Endodermal cell (in vitro differentiated cells): ENCODE measurements around the gene CAMTA1. TPM values are rescaled to one million over a fixed set of nuclear protein-coding genes. Genes with fewer than 3 reads are reported as not detected.

ENCODE experiments used
- DNase-seq: peaks from one replicate; pipeline ENCODE4 v3.0.0-alpha.2; 2017
- H3K27ac ChIP-seq: 2 replicates; pipeline ENCODE4 v1.5.1; 2013; ENCODE audit warnings: mild to moderate bottlenecking, low read depth, low read length, moderate library complexity
- H3K27me3 ChIP-seq: 2 replicates; pipeline ENCODE4 v1.6.1; 2013; ENCODE audit warnings: mild to moderate bottlenecking, low read length, moderate library complexity; ENCODE audit not compliant: insufficient read depth, control insufficient read depth, poor library complexity, severe bottlenecking
- H3K36me3 ChIP-seq: 2 replicates; pipeline ENCODE4 v1.7.0; 2013; ENCODE audit warnings: mild to moderate bottlenecking, low read length, moderate library complexity; ENCODE audit not compliant: control insufficient read depth, insufficient read depth
- H3K4me1 ChIP-seq: one replicate; pipeline ENCODE4 v1.7.0; 2013; ENCODE audit warnings: low read length; ENCODE audit not compliant: control insufficient read depth, insufficient read depth
- H3K4me3 ChIP-seq: 2 replicates; pipeline ENCODE4 v1.5.1; 2013; ENCODE audit warnings: mild to moderate bottlenecking, low read length, moderate library complexity
- H3K9ac ChIP-seq: 2 replicates; pipeline ENCODE4 v1.6.1; 2013; ENCODE audit warnings: mild to moderate bottlenecking, low read length, moderate library complexity; ENCODE audit not compliant: poor library complexity, severe bottlenecking; ENCODE audit errors: extremely low read depth
- H3K9me3 ChIP-seq: 2 replicates; pipeline ENCODE4 v1.6.1; 2013; ENCODE audit warnings: mild to moderate bottlenecking, low read length, moderate library complexity; ENCODE audit not compliant: control insufficient read depth
- H3K27ac Mint-ChIP-seq: 2 replicates; pipeline ENCODE4 v1.8.0; 2020; ENCODE audit warnings: mixed read lengths
- H3K27me3 Mint-ChIP-seq: 2 replicates; pipeline ENCODE4 v1.8.0; 2021; ENCODE audit warnings: mild to moderate bottlenecking, mixed read lengths; ENCODE audit not compliant: insufficient read depth
- H3K36me3 Mint-ChIP-seq: 2 replicates; pipeline ENCODE4 v1.8.0; 2020; ENCODE audit warnings: low read depth, mixed read lengths
- H3K4me1 Mint-ChIP-seq: 2 replicates; pipeline ENCODE4 v1.8.0; 2020; ENCODE audit warnings: mixed read lengths
- H3K4me3 Mint-ChIP-seq: 2 replicates; pipeline ENCODE4 v1.8.0; 2020; ENCODE audit warnings: mild to moderate bottlenecking, moderate library complexity, mixed read lengths
- H3K9me3 Mint-ChIP-seq: 2 replicates; pipeline ENCODE4 v1.8.0; 2020; ENCODE audit warnings: mild to moderate bottlenecking, mixed read lengths
- CTCF ChIP-seq: fragments of 200-600 bp; sonication (generic); conservative IDR thresholded peaks from 2 replicates; pipeline ENCODE4 v1.5.0; 2021; ENCODE audit warnings: antibody characterized with exemption, mild to moderate bottlenecking
- WGBS, 2 experiments: methylation state at CpG; one replicate each; pipeline versions ENCODE4 v1.1.5 to v1.1.7; 2013; ENCODE audit warnings: missing lambda C conversion rate in 2 of 2, mixed read lengths in 1 of 2; ENCODE audit not compliant: insufficient coverage in 1 of 2, insufficient read length in 1 of 2; 5-methylcytosine and 5-hydroxymethylcytosine counted together
- total RNA-seq, 2 donors: library from RNA; stranded (reverse); fragmentation: NEBNext Ultra II Directional in 1 of 2; extraction: Animal tissue kit (Norgen Biotek cat#: 25700) in 1 of 2; gene quantifications; 2 replicates in 1 of 2; 3 replicates in 1 of 2; pipeline ENCODE4 v1.2.1, GENCODE V29; 2021

CAMTA1 gene
- total RNA-seq, 2 donors from 2014 or later: 123 to 137 TPM

DNA sequence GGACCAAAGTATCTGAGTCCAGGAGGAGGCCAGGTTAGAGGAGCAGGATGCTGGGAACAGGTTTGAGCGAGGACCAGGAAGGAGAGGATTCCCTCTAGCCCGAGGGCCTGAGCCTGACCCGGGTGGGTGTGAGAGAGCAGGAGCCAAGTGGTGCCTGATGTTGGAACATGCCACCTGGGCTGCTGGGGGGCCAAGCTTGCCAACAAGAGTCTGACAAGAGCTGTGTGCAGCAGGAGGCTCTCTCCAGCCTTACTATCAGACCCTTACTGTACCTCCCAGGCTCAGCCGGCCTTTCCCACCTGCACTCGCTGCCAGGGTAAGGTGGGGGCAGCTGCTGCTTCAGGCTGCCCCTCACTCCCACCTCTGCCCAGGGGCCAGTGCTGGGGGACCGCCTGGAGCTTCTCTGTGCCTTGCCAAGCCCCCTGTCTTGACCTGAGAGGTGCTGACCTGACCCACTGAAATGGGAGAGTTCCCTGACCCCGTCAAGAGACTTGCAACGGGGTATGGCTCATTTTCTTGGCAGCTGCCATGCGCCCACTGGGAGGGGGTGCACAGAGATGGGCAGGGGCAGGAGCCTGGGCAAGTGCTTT is 826.3 kb downstream of the CAMTA1 start:
- H3K9me3 ChIP-seq: peaks cover 9% of the 10 kb centered on the region
- H3K36me3 ChIP-seq: no peaks in the 10 kb centered on the region
- no peak overlapping the region for H3K27ac Mint-ChIP-seq
- WGBS, 2 experiments: 92 to 98% methylated on average over 7 to 9 of the region's 9 CpGs
- H3K27me3 ChIP-seq: no peaks in the 10 kb centered on the region
- H3K4me1 ChIP-seq: peaks cover 11% of the 10 kb centered on the region
- no peak overlapping the region for H3K4me3 Mint-ChIP-seq
- H3K36me3 Mint-ChIP-seq: peaks cover 5% of the 10 kb centered on the region
- H3K4me1 Mint-ChIP-seq: peaks cover 24% of the 10 kb centered on the region
- H3K9me3 Mint-ChIP-seq: peaks cover 11% of the 10 kb centered on the region
- DNase-seq: no peak
- TF ChIP-seq CTCF: no peak
- H3K4me3 ChIP-seq: no peak overlapping the region
- H3K27me3 Mint-ChIP-seq: no peaks in the 10 kb centered on the region
- H3K27ac ChIP-seq: no peak overlapping the region
- H3K9ac ChIP-seq: no peak overlapping the region

DNA sequence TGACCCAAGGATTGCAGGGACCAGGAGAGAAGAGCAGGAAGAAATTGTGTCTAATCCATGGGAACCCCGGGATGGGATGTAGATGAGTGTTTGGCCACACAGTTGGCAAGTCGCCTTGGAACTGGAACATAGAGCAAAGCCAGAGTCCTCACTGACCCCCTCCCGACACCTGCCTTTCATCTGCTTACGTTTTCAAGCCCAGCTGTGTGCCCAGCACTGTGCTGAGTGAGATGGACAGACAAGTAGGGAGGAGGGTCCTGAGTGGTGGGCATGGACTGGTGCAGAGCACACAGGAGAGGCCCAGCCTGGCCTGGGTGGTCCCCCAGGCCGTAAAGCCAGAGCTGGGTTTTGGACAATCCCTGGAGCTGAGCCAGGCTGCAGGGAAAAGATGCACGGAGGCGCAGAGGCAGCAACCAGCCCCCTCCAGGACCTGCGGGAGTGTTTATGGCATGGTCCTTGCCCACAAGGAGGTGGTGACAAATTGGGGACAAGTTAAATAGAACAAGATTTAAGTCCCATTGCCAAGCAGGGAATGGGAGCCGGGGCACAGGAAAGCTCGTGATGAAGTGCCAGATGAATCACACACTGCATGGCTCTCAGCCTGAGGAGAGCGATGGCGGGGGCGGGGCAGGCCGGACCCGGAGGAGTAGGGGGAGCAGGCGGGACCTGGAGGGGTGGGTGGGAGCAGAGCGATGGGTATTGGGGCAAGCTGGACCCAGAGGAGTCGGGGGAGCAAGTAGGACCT is 828.0 kb downstream of the CAMTA1 start:
- no peak for DNase-seq
- H3K27ac Mint-ChIP-seq: no peak overlapping the region
- peaks cover 21% of the 10 kb centered on the region for H3K4me1 Mint-ChIP-seq
- Histone ChIP-seq H3K9me3 (no peaks in the 10 kb centered on the region), H3K4me3 (no peak overlapping the region), H3K27ac (no peak overlapping the region), H3K9ac (no peak overlapping the region), H3K36me3 (no peaks in the 10 kb centered on the region), H3K4me1 (peaks cover 11% of the 10 kb centered on the region), H3K27me3 (no peaks in the 10 kb centered on the region)
- no peaks in the 10 kb centered on the region for H3K36me3 Mint-ChIP-seq
- TF ChIP-seq CTCF: no peak
- H3K9me3 Mint-ChIP-seq: no peaks in the 10 kb centered on the region
- H3K4me3 Mint-ChIP-seq: no peak overlapping the region
- H3K27me3 Mint-ChIP-seq: no peaks in the 10 kb centered on the region
- WGBS, 2 experiments: 88 to 89% methylated on average over 15 to 18 of the region's 18 CpGs

GRCh38 chr1:7613851-7614205 is 828.6 kb downstream of the CAMTA1 start:
- Mint-ChIP-seq H3K4me1 (peaks cover 16% of the 10 kb centered on the region), H3K9me3 (no peaks in the 10 kb centered on the region), H3K4me3 (no peak overlapping the region), H3K27ac (no peak overlapping the region), H3K36me3 (no peaks in the 10 kb centered on the region), H3K27me3 (no peaks in the 10 kb centered on the region)
- H3K9ac ChIP-seq: no peak overlapping the region
- H3K27ac ChIP-seq: no peak overlapping the region
- H3K36me3 ChIP-seq: no peaks in the 10 kb centered on the region
- WGBS, 2 experiments: 90% methylated on average over 4 of the region's 4 CpGs; no CpG with 5 or more reads in 1 of the 2 experiments
- no peak overlapping the region for H3K4me3 ChIP-seq
- no peak for DNase-seq
- H3K4me1 ChIP-seq: peaks cover 8% of the 10 kb centered on the region
- no peaks in the 10 kb centered on the region for H3K9me3 ChIP-seq
- no peaks in the 10 kb centered on the region for H3K27me3 ChIP-seq
- no peak for TF ChIP-seq CTCF
